NCI-H187 treated with DMSO at 0.1 percent for 48 hours (cell line): ENCODE data around the gene ICE2.

ENCODE experiments used
- DNase-seq: peaks from one replicate; lab custom pipeline; 2025; lab: John Stamatoyannopoulos, UW

The ICE2 gene

GRCh38 chr15:60370105-60370868 is 108.7 kb downstream of the ICE2 start:
- no peak for DNase-seq

- DNase-seq: no peak
Observed at GRCh38 chr15:60369696-60370095, 109.2 kb downstream of the ICE2 start.
